Measurements from ENCODE around the gene AOPEP.

Gene AOPEP

DNA sequence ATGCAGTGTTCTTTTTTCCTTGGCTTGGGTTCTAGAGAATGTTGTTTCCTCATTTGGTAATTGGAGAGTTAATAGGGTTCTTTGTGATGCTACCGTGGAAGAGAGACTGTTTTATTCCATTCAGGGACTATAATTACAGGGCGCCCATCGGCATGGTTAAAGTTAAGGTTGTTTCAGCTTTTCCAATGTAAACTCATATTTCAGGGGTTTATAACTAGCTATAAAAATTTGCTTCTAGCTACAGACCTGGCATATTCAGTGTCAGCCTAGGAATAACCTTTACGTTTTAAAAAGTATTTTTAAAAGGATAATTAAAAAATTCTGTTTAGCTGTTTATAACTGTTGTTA, 99.1 kb downstream of the AOPEP start:
- H3K4me2 ChIP-seq (ENCODE audit: low read depth, low read length, poor library complexity, severe bottlenecking), result no peak overlapping the region
- H3K9me3 ChIP-seq (ENCODE audit: insufficient read depth, low read length), result no peaks in the 10 kb centered on the region
- peaks cover 6% of the 10 kb centered on the region; the same call in 1 of the 2 replicates for H3F3A ChIP-seq (ENCODE audit: insufficient read depth)
- no peaks in the 10 kb centered on the region for H3K79me2 ChIP-seq (ENCODE audit: insufficient read depth, low read length)
- H3K4me3 ChIP-seq (ENCODE audit: insufficient read depth, low read length, poor library complexity, severe bottlenecking), result no peak overlapping the region
- H3K9me2 ChIP-seq (replicated peaks; ENCODE audit: insufficient read depth, low read length), result no peaks in the 10 kb centered on the region
- TF ChIP-seq, protein P1, sequence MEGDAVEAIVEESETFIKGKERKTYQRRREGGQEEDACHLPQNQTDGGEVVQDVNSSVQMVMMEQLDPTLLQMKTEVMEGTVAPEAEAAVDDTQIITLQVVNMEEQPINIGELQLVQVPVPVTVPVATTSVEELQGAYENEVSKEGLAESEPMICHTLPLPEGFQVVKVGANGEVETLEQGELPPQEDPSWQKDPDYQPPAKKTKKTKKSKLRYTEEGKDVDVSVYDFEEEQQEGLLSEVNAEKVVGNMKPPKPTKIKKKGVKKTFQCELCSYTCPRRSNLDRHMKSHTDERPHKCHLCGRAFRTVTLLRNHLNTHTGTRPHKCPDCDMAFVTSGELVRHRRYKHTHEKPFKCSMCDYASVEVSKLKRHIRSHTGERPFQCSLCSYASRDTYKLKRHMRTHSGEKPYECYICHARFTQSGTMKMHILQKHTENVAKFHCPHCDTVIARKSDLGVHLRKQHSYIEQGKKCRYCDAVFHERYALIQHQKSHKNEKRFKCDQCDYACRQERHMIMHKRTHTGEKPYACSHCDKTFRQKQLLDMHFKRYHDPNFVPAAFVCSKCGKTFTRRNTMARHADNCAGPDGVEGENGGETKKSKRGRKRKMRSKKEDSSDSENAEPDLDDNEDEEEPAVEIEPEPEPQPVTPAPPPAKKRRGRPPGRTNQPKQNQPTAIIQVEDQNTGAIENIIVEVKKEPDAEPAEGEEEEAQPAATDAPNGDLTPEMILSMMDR (IDR thresholded peaks at IDR 0.05; ENCODE audit: insufficient read depth, low read length, poor library complexity, severe bottlenecking), result no peak
- no peak for TF ChIP-seq EZH2phosphoT487 (conservative IDR thresholded peaks at IDR 0.05; ENCODE audit: low read length)
- H3K27ac ChIP-seq (ENCODE audit: low read depth, low read length), result no peak overlapping the region
- H3K36me3 ChIP-seq (ENCODE audit: low read length), result 0 out of 2 replicates have a peak, but pooled peaks cover 3% of the 10 kb centered on the region
- no peaks in the 10 kb centered on the region for H3K27me3 ChIP-seq (ENCODE audit: low read length)
- no peaks in the 10 kb centered on the region for H4K20me1 ChIP-seq (ENCODE audit: low read depth, low read length)
- no peak overlapping the region for H2AFZ ChIP-seq (ENCODE audit: low read depth, low read length, severe bottlenecking)
- H3K9ac ChIP-seq (ENCODE audit: low read length), result no peak overlapping the region

DNA sequence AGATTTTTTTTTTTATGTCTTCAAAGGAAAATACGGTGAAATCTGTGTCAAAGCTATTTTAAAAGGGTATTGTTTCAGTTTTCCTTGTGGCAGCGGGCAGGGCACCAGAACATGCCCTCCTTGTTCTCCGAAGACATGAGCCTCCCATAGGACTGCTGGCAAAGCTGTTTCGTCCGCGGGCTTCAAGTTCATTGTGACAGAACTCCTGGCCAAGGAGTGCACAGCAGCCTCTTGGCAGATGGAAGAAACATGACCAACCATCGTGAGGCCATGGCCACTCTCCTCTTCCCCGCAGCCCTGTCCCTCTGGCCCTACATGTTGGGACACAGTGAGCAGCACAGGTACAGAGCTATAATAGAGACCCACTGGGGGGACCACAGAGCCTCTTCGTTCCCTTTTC, 99.5 kb downstream of the AOPEP start:
- TF ChIP-seq, protein P1 (IDR thresholded peaks at IDR 0.05; ENCODE audit: insufficient read depth, low read length, poor library complexity, severe bottlenecking), result no peak
- TF ChIP-seq EZH2phosphoT487 (conservative IDR thresholded peaks at IDR 0.05; ENCODE audit: low read length), result no peak
- H3K27ac ChIP-seq (ENCODE audit: low read depth, low read length), result no peak overlapping the region

DNA sequence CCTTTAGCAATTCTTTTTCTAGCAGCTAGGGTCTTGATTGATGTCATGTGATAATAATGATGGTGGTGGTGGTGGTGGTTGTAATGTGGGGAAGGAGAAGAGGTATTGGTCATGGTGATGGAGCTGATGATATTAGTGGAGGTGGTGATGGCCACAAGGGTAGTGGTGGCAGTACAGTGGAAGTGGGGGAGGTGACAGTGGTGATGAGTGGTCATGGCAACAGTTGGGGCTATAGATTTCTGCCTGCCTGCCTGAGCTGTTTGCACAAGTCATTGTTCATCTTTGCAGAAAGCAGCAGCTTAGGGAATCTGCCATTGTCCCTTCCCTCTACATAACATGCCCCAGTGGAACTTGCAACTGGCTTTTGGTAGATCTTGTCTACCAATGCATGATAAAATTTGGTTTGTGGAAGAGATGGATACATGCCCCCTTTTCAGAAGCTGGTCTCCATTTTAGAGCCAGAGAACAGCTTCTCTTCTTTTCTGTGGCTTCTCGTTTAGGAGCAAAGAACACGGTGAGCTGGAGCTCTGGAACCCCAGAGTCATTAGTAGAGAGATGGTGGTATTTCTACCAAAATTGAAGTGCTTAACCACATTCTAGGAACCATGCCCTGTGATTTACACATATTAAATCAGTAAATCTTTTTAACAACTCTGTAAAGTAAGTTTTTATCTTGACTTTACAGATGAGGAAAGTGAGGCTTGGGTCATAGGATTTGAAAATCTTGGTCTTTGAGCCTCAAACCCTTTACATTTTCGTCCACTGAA, 100.3 kb downstream of the AOPEP start:
- Histone ChIP-seq H3K9ac (ENCODE audit: low read length) (no peak overlapping the region), H3K4me3 (ENCODE audit: insufficient read depth, low read length, poor library complexity, severe bottlenecking) (no peak overlapping the region), H3K36me3 (ENCODE audit: low read length) (peaks cover 3% of the 10 kb centered on the region; the same call in 1 of the 2 replicates), H3K79me2 (ENCODE audit: insufficient read depth, low read length) (no peaks in the 10 kb centered on the region), H3K27me3 (ENCODE audit: low read length) (no peaks in the 10 kb centered on the region), H3K27ac (ENCODE audit: low read depth, low read length) (no peak overlapping the region), H4K20me1 (ENCODE audit: low read depth, low read length) (no peaks in the 10 kb centered on the region), H3K9me3 (ENCODE audit: insufficient read depth, low read length) (no peaks in the 10 kb centered on the region), H3F3A (ENCODE audit: insufficient read depth) (no peaks in the 10 kb centered on the region), H2AFZ (ENCODE audit: low read depth, low read length, severe bottlenecking) (no peak overlapping the region), H3K4me2 (ENCODE audit: low read depth, low read length, poor library complexity, severe bottlenecking) (no peak overlapping the region), H3K9me2 (replicated peaks; ENCODE audit: insufficient read depth, low read length) (no peaks in the 10 kb centered on the region)
- TF ChIP-seq, protein P1 (IDR thresholded peaks at IDR 0.05; ENCODE audit: insufficient read depth, low read length, poor library complexity, severe bottlenecking), result no peak
- TF ChIP-seq EZH2phosphoT487 (conservative IDR thresholded peaks at IDR 0.05; ENCODE audit: low read length), result no peak

More for the DNA sequence above, 99.5 kb downstream of the AOPEP start:
- no peak overlapping the region for H3K4me3 ChIP-seq (ENCODE audit: insufficient read depth, low read length, poor library complexity, severe bottlenecking)
- no peaks in the 10 kb centered on the region for H3K9me3 ChIP-seq (ENCODE audit: insufficient read depth, low read length)
- H3K79me2 ChIP-seq (ENCODE audit: insufficient read depth, low read length), result no peaks in the 10 kb centered on the region
- peaks cover 2% of the 10 kb centered on the region; the same call in 1 of the 2 replicates for H3F3A ChIP-seq (ENCODE audit: insufficient read depth)
- no peaks in the 10 kb centered on the region for H3K27me3 ChIP-seq (ENCODE audit: low read length)
- no peaks in the 10 kb centered on the region for H3K9me2 ChIP-seq (replicated peaks; ENCODE audit: insufficient read depth, low read length)
- no peaks in the 10 kb centered on the region for H4K20me1 ChIP-seq (ENCODE audit: low read depth, low read length)
- H3K36me3 ChIP-seq (ENCODE audit: low read length), result 0 out of 2 replicates have a peak, but pooled peaks cover 3% of the 10 kb centered on the region
- no peak overlapping the region for H2AFZ ChIP-seq (ENCODE audit: low read depth, low read length, severe bottlenecking)
- no peak overlapping the region for H3K9ac ChIP-seq (ENCODE audit: low read length)
- no peak overlapping the region for H3K4me2 ChIP-seq (ENCODE audit: low read depth, low read length, poor library complexity, severe bottlenecking)

All from SU-DHL-6 (cell line).